KMS-11 (cell line): ENCODE results near the gene IWS1.
A peak's percentile ranks its signal among the peaks of the same experiment; 100 is the strongest.
"Not testable (repeated sequence)": the region's sequence is repeated elsewhere in the genome, so short reads cannot be mapped to it uniquely, and the experiment has no call there.

Experiments used
- H2AFZ ChIP-seq: fragments of 200-600 bp; sonication (generic); 2 replicates; pipeline ENCODE4 v1.6.1; 2016; ENCODE audit warnings: antibody characterized with exemption, mixed run types, low read depth
- H3K27ac ChIP-seq: fragments of 200-600 bp; sonication (generic); 2 replicates; pipeline ENCODE4 v1.6.1; 2016; ENCODE audit warnings: mild to moderate bottlenecking, mixed run types
- H3K27me3 ChIP-seq: fragments of 200-600 bp; sonication (generic); 2 replicates; pipeline ENCODE4 v1.6.1; 2017; ENCODE audit warnings: mild to moderate bottlenecking, low read depth, mixed run types, moderate library complexity; ENCODE audit not compliant: insufficient read depth
- H3K36me3 ChIP-seq: fragments of 200-600 bp; sonication (generic); 2 replicates; pipeline ENCODE4 v1.6.1; 2017; ENCODE audit warnings: mild to moderate bottlenecking, mixed run types; ENCODE audit not compliant: insufficient read depth
- H3K4me1 ChIP-seq: fragments of 200-600 bp; sonication (generic); 2 replicates; pipeline ENCODE4 v1.6.1; 2016; ENCODE audit warnings: mild to moderate bottlenecking, low read depth, mixed run types; ENCODE audit not compliant: poor library complexity, severe bottlenecking
- H3K4me2 ChIP-seq: fragments of 200-600 bp; sonication (generic); 2 replicates; pipeline ENCODE4 v1.7.0; 2016; ENCODE audit warnings: mild to moderate bottlenecking, mixed run types
- H3K4me3 ChIP-seq: fragments of 200-600 bp; sonication (generic); IDR thresholded peaks from 2 replicates; pipeline ENCODE4 v1.6.1; 2017; ENCODE audit warnings: low read depth, low read length, mixed read lengths; ENCODE audit not compliant: insufficient read depth
- H3K79me2 ChIP-seq: fragments of 200-600 bp; sonication (generic); 2 replicates; pipeline ENCODE4 v1.6.1; 2016; ENCODE audit warnings: low read depth, mixed run types; ENCODE audit not compliant: insufficient read depth
- H3K9ac ChIP-seq: fragments of 200-600 bp; sonication (generic); 2 replicates; pipeline ENCODE4 v1.6.1; 2016; ENCODE audit warnings: mild to moderate bottlenecking, mixed run types
- H4K20me1 ChIP-seq: fragments of 200-600 bp; sonication (generic); 2 replicates; pipeline ENCODE4 v1.6.1; 2016; ENCODE audit warnings: mild to moderate bottlenecking, mixed run types; ENCODE audit not compliant: insufficient read depth
- CTCF ChIP-seq: fragments of 200-600 bp; sonication (generic); conservative IDR thresholded peaks from 2 replicates; pipeline ENCODE4 v1.6.1; 2017; ENCODE audit warnings: low read depth, mild to moderate bottlenecking, antibody characterized with exemption, low read length, moderate library complexity, mixed read lengths

Gene IWS1

GRCh38 chr2:127525691-127526131 is 578 bp downstream of the IWS1 start:
- Histone ChIP-seq H2AFZ (peak overlapping the region; percentile 96), H3K4me1 (peaks cover 8% of the 10 kb centered on the region), H3K4me3 (no peak overlapping the region), H3K9ac (peak overlapping the region; percentile 90), H3K4me2 (peak overlapping the region; percentile 92), H3K79me2 (peaks cover 40% of the 10 kb centered on the region), H3K27ac (peak overlapping the region; percentile 77), H3K36me3 (no peaks in the 10 kb centered on the region), H3K27me3 (no peaks in the 10 kb centered on the region), H4K20me1 (no peaks in the 10 kb centered on the region)
- no peak for TF ChIP-seq CTCF

- not testable (repeated sequence) for H3K27me3 ChIP-seq, H3K27ac ChIP-seq, H3K4me2 ChIP-seq, H3K36me3 ChIP-seq, H3K4me3 ChIP-seq, H3K9ac ChIP-seq, H2AFZ ChIP-seq, H4K20me1 ChIP-seq, H3K4me1 ChIP-seq
- peaks cover 40% of the 10 kb centered on the region for H3K79me2 ChIP-seq
Measured at GRCh38 chr2:127524198-127524834, 2.0 kb downstream of the IWS1 start.

GRCh38 chr2:127523269-127523939 is 2.9 kb downstream of the IWS1 start:
- H3K4me3 ChIP-seq = no peak overlapping the region
- no peak overlapping the region for H3K27ac ChIP-seq
- peaks cover 40% of the 10 kb centered on the region for H3K79me2 ChIP-seq
- H3K27me3 ChIP-seq = no peaks in the 10 kb centered on the region
- H3K4me2 ChIP-seq = no peak overlapping the region
- H3K4me1 ChIP-seq = peaks cover 8% of the 10 kb centered on the region
- no peak for TF ChIP-seq CTCF
- no peaks in the 10 kb centered on the region for H3K36me3 ChIP-seq
- no peak overlapping the region for H3K9ac ChIP-seq
- H4K20me1 ChIP-seq = no peaks in the 10 kb centered on the region
- H2AFZ ChIP-seq = no peak overlapping the region

GRCh38 chr2:127520424-127520823 is 5.9 kb downstream of the IWS1 start:
- no peak for TF ChIP-seq CTCF
- no peak overlapping the region for H3K27ac ChIP-seq
- no peak overlapping the region for H3K9ac ChIP-seq
- no peak overlapping the region for H3K4me3 ChIP-seq
- H3K4me2 ChIP-seq = no peak overlapping the region
- no peaks in the 10 kb centered on the region for H3K36me3 ChIP-seq
- no peaks in the 10 kb centered on the region for H3K4me1 ChIP-seq
- no peaks in the 10 kb centered on the region for H4K20me1 ChIP-seq
- H3K79me2 ChIP-seq = peaks cover 45% of the 10 kb centered on the region
- no peak overlapping the region for H2AFZ ChIP-seq
- H3K27me3 ChIP-seq = no peaks in the 10 kb centered on the region

GRCh38 chr2:127517465-127517864 is 8.8 kb downstream of the IWS1 start:
- peaks cover 26% of the 10 kb centered on the region; the same call in 1 of the 2 replicates for H3K79me2 ChIP-seq
- no peak overlapping the region for H3K4me2 ChIP-seq
- no peak overlapping the region for H3K27ac ChIP-seq
- no peak overlapping the region for H3K9ac ChIP-seq
- H3K4me1 ChIP-seq = peaks cover 6% of the 10 kb centered on the region
- H4K20me1 ChIP-seq = no peaks in the 10 kb centered on the region
- H3K36me3 ChIP-seq = no peaks in the 10 kb centered on the region
- no peak overlapping the region for H3K4me3 ChIP-seq
- TF ChIP-seq CTCF = no peak
- H2AFZ ChIP-seq = no peak overlapping the region
- H3K27me3 ChIP-seq = no peaks in the 10 kb centered on the region
